Measurements from ENCODE around the gene LEMD2.

Gene LEMD2

DNA sequence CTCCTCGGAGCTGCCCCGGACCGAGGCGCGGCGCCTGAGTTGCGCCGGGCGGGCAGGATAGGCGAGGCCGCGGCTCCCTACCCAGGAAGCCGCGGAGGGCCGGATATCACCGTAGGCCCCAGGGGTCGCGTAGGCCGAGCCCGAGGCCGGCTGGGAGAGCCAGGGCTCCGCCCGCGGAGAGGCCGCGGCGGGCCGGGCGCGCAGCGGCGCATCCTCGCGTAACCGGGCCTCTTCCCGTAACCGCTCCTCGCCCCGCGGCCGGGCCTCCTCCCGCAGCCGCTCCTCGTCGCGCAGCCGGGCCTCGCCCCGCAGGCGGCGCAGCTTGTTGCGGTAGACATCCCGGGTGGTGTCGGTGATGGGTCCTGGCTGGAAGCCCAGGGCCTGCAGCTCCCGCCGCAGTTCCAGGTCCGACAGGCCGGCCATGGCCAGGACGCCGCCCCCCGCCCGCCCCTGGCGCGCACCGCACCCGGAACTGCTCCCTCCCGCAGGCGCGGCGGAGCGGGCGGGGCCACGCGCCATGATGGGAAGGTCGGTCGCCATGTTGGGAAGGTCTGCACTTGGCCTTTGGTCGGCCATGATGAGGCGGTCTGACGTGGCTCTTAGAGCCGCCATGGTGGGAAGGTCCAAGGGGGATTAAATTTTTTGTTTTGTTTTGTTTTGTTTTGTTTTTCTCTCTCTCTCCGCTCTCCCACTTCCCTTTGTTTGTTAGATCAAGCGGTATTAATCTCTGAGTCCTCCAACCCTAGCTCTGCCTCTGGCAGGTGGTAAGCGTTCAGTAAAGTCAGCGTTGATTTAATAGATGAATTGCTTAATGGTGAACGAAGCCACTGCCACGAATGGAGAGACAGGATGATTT lies at the start of gene LEMD2:
Gene LEMD2, minus strand, starts transcription at position 437 of the 856 bp plus-strand sequence. Its CDS starts 14 bp downstream, at position 423.
- peaks cover 14% of the 10 kb centered on the region for H3K4me1 ChIP-seq (ENCODE audit: insufficient read depth, poor library complexity, severe bottlenecking)
- DNase-seq (ENCODE audit: low spot score) (no peak), ATAC-seq (ENCODE audit: low read depth) (peak; percentile 88)
- H3K9me3 ChIP-seq (ENCODE audit: severe bottlenecking), result no peaks in the 10 kb centered on the region
- H3K27me3 ChIP-seq (ENCODE audit: insufficient read depth, poor library complexity, severe bottlenecking), result no peaks in the 10 kb centered on the region
- TF ChIP-seq, protein P1, sequence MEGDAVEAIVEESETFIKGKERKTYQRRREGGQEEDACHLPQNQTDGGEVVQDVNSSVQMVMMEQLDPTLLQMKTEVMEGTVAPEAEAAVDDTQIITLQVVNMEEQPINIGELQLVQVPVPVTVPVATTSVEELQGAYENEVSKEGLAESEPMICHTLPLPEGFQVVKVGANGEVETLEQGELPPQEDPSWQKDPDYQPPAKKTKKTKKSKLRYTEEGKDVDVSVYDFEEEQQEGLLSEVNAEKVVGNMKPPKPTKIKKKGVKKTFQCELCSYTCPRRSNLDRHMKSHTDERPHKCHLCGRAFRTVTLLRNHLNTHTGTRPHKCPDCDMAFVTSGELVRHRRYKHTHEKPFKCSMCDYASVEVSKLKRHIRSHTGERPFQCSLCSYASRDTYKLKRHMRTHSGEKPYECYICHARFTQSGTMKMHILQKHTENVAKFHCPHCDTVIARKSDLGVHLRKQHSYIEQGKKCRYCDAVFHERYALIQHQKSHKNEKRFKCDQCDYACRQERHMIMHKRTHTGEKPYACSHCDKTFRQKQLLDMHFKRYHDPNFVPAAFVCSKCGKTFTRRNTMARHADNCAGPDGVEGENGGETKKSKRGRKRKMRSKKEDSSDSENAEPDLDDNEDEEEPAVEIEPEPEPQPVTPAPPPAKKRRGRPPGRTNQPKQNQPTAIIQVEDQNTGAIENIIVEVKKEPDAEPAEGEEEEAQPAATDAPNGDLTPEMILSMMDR (IDR thresholded peaks at IDR 0.05; ENCODE audit: poor library complexity, severe bottlenecking), result no peak
- peaks cover 24% of the 10 kb centered on the region for H3K36me3 ChIP-seq (ENCODE audit: low read depth)
- H3K4me3 ChIP-seq (ENCODE audit: severe bottlenecking), result peak within 1 kb of the TSS; percentile 89
- peak within 1 kb of the TSS; percentile 83 for H3K27ac ChIP-seq (ENCODE audit: poor library complexity, severe bottlenecking)

GRCh38 chr6:33837971-33838665 lies 49.2 kb upstream of the LEMD2 start:
- DNase-seq (ENCODE audit: low spot score) (peak; percentile 86), ATAC-seq (ENCODE audit: low read depth) (peak; percentile 17)
- peak overlapping the region; percentile 95 for H3K27ac ChIP-seq (ENCODE audit: poor library complexity, severe bottlenecking)
- H3K4me3 ChIP-seq (ENCODE audit: severe bottlenecking), result no peak overlapping the region
- no peaks in the 10 kb centered on the region for H3K27me3 ChIP-seq (ENCODE audit: insufficient read depth, poor library complexity, severe bottlenecking)
- peaks cover 50% of the 10 kb centered on the region for H3K4me1 ChIP-seq (ENCODE audit: insufficient read depth, poor library complexity, severe bottlenecking)
- no peaks in the 10 kb centered on the region for H3K9me3 ChIP-seq (ENCODE audit: severe bottlenecking)
- no peaks in the 10 kb centered on the region for H3K36me3 ChIP-seq (ENCODE audit: low read depth)
- TF ChIP-seq, protein P1 (IDR thresholded peaks at IDR 0.05; ENCODE audit: poor library complexity, severe bottlenecking), result no peak

DNA sequence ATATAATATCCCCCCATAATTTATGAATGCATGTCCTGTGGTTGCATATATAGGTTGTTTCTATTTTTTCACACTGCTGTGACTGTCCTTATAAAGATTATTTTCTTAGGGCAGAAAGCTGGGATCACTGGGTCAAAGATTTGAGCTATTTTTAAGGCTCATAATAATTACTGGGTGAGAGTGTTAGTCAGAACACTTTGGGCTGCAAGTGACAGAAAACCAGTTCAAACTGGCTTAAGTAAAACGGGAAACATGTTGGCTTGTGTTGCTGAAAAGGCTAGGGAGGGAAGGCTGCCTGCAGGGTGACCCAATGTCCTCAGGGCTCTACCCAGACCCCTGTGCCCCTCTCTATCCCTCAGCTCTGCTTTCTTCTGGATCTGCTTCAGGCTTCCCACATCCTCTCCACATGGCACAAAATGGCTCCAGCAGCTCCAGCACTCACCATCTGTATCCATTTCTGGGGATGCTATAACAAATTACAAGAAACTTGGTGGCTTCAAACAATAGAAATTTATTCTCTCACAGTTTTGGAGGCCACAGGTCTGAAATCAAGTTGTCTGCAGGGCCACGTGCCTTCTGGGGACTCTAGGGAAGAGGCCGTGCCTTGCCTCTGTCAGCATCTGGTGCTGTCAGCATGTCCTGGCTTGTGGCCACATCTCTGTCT lies 48.0 kb upstream of the LEMD2 start:
- Histone ChIP-seq H3K27ac (ENCODE audit: poor library complexity, severe bottlenecking) (peak overlapping the region; percentile 95), H3K36me3 (ENCODE audit: low read depth) (no peaks in the 10 kb centered on the region), H3K9me3 (ENCODE audit: severe bottlenecking) (no peaks in the 10 kb centered on the region), H3K4me3 (ENCODE audit: severe bottlenecking) (no peak overlapping the region), H3K4me1 (ENCODE audit: insufficient read depth, poor library complexity, severe bottlenecking) (peaks cover 50% of the 10 kb centered on the region), H3K27me3 (ENCODE audit: insufficient read depth, poor library complexity, severe bottlenecking) (no peaks in the 10 kb centered on the region)
- TF ChIP-seq, protein P1 (IDR thresholded peaks at IDR 0.05; ENCODE audit: poor library complexity, severe bottlenecking), result no peak
- ATAC-seq (ENCODE audit: low read depth), result no peak
- DNase-seq (ENCODE audit: low spot score), result no peak

- peak; percentile 54 for ATAC-seq (ENCODE audit: low read depth)
- Histone ChIP-seq H3K4me1 (ENCODE audit: insufficient read depth, poor library complexity, severe bottlenecking) (peaks cover 36% of the 10 kb centered on the region), H3K36me3 (ENCODE audit: low read depth) (no peaks in the 10 kb centered on the region), H3K27me3 (ENCODE audit: insufficient read depth, poor library complexity, severe bottlenecking) (no peaks in the 10 kb centered on the region), H3K9me3 (ENCODE audit: severe bottlenecking) (no peaks in the 10 kb centered on the region), H3K27ac (ENCODE audit: poor library complexity, severe bottlenecking) (peak overlapping the region; percentile 65), H3K4me3 (ENCODE audit: severe bottlenecking) (no peak overlapping the region)
- no peak for DNase-seq (ENCODE audit: low spot score)
- TF ChIP-seq, protein P1 (IDR thresholded peaks at IDR 0.05; ENCODE audit: poor library complexity, severe bottlenecking), result no peak
Measured at GRCh38 chr6:33834401-33835392, 45.8 kb upstream of the LEMD2 start.
